HG03060 (cell line): ENCODE measurements around the gene FAM163B.
"Not testable (repeated sequence)": the region's sequence is repeated elsewhere in the genome, so short reads cannot be mapped to it uniquely, and the experiment has no call there.

Experiments used
- ATAC-seq: cut with Tn5 transposase; IDR thresholded peaks from one replicate; pipeline ENCODE4 v1.9.1; 2021; ENCODE audit warnings: low read depth, moderate number of reproducible peaks; ENCODE audit not compliant: unreplicated experiment

The FAM163B gene

GRCh38 chr9:133640580-133641395, 31.6 kb upstream of the FAM163B start:
- ATAC-seq = no peak

- ATAC-seq = no peak
These were observed 31.0 kb upstream of the FAM163B start for GRCh38 chr9:133640160-133640559.

- ATAC-seq = no peak
These were observed 30.4 kb upstream of the FAM163B start for GRCh38 chr9:133639613-133640012.

- ATAC-seq = no peak
These were observed 29.5 kb upstream of the FAM163B start for GRCh38 chr9:133638711-133639110.

GRCh38 chr9:133638076-133638475, 28.9 kb upstream of the FAM163B start:
- no peak for ATAC-seq

GRCh38 chr9:133637451-133638055, 28.4 kb upstream of the FAM163B start:
- no peak for ATAC-seq

GRCh38 chr9:133636902-133637301, 27.7 kb upstream of the FAM163B start:
- ATAC-seq = no peak

- no peak for ATAC-seq
These were observed 26.6 kb upstream of the FAM163B start, which contains the start of gene DBH for GRCh38 chr9:133635533-133636531. TSS of gene DBH (plus strand) at chr9:133636363. CDS start at chr9:133636372, 9 bp downstream.

- ATAC-seq = no peak
These were observed 25.9 kb upstream of the FAM163B start for GRCh38 chr9:133635098-133635497.

GRCh38 chr9:133634081-133634691, 25.0 kb upstream of the FAM163B start:
- no peak for ATAC-seq

GRCh38 chr9:133633681-133634080, 24.5 kb upstream of the FAM163B start:
- ATAC-seq = no peak

- no peak for ATAC-seq
These were observed 23.9 kb upstream of the FAM163B start for GRCh38 chr9:133632806-133633680.

- no peak for ATAC-seq
These were observed 21.9 kb upstream of the FAM163B start for GRCh38 chr9:133631111-133631510.

GRCh38 chr9:133629221-133630110, 20.3 kb upstream of the FAM163B start:
- no peak for ATAC-seq

GRCh38 chr9:133628766-133629165, 19.6 kb upstream of the FAM163B start:
- ATAC-seq = no peak

- ATAC-seq = no peak
These were observed 18.2 kb upstream of the FAM163B start for GRCh38 chr9:133627341-133627740.

- ATAC-seq = not testable (repeated sequence)
These were observed 16.8 kb upstream of the FAM163B start for GRCh38 chr9:133626008-133626407.

GRCh38 chr9:133622555-133622954, 13.4 kb upstream of the FAM163B start:
- no peak for ATAC-seq
